Caco-2 (cell line): ENCODE measurements around the gene SLIT3. TPM values are rescaled to one million over a fixed set of nuclear protein-coding genes. Genes with fewer than 3 reads are reported as not detected.

Experiments used
- BruUV-seq: library from RNA; stranded (reverse); fragments of 400-500 nt; replicated peaks from 2 replicates; lab custom pipeline; 2021; lab: Mats Ljungman, UMichigan
- CTCF ChIA-PET: fragments of 300-600 bp; sonication (Branson Sonifier 250); formaldehyde crosslinking; loops from one replicate; lab custom pipeline; 2022; ENCODE audit warnings: antibody characterized with exemption; lab: Charles Lee
- POLR2A ChIA-PET: fragments of 300-600 bp; sonication (Branson Sonifier 250); formaldehyde crosslinking; loops from one replicate; lab custom pipeline; 2022; ENCODE audit warnings: antibody characterized with exemption; lab: Charles Lee
- DNase-seq, 2 experiments: peaks; one replicate each; pipeline versions ENCODE4 v3.0.0 to v3.0.0-alpha.2; 2020 to 2022
- H3K27me3 ChIP-seq: replicated peaks from 2 replicates; pipeline ENCODE4 v1.6.0; 2011; ENCODE audit warnings: low read length; ENCODE audit not compliant: control insufficient read depth, insufficient read depth
- H3K36me3 ChIP-seq: 2 replicates; pipeline ENCODE4 v1.5.1; 2011; ENCODE audit warnings: low read length; ENCODE audit not compliant: control insufficient read depth, insufficient read depth
- H3K4me1 ChIP-seq: fragments of 250-450 bp; sonication (Bioruptor Pico); 2 replicates; pipeline ENCODE4 v1.5.1; 2020; ENCODE audit warnings: mild to moderate bottlenecking
- H3K4me3 ChIP-seq: 2 replicates; pipeline ENCODE4 v1.5.1; 2011; ENCODE audit warnings: low read depth, mild to moderate bottlenecking, control low read depth, low read length
- H3K9me3 ChIP-seq: fragments of 250-450 bp; sonication (Bioruptor Pico); 2 replicates; pipeline ENCODE4 v1.5.1; 2020; ENCODE audit warnings: mild to moderate bottlenecking, moderate library complexity
- H3K27ac Mint-ChIP-seq: one replicate; pipeline ENCODE4 v1.8.0; 2022; ENCODE audit warnings: mixed read lengths; ENCODE audit not compliant: unreplicated experiment
- H3K27me3 Mint-ChIP-seq: one replicate; pipeline ENCODE4 v1.8.0; 2022; ENCODE audit warnings: mixed read lengths; ENCODE audit not compliant: insufficient read depth, unreplicated experiment
- H3K36me3 Mint-ChIP-seq: one replicate; pipeline ENCODE4 v1.8.0; 2022; ENCODE audit warnings: mild to moderate bottlenecking, mixed read lengths; ENCODE audit not compliant: insufficient read depth, unreplicated experiment
- H3K4me1 Mint-ChIP-seq: one replicate; pipeline ENCODE4 v1.8.0; 2022; ENCODE audit warnings: low read depth, mixed read lengths; ENCODE audit not compliant: unreplicated experiment
- H3K4me3 Mint-ChIP-seq: one replicate; pipeline ENCODE4 v1.8.0; 2022; ENCODE audit warnings: mild to moderate bottlenecking, moderate library complexity, mixed read lengths; ENCODE audit not compliant: unreplicated experiment
- H3K9me3 Mint-ChIP-seq: one replicate; pipeline ENCODE4 v1.8.0; 2022; ENCODE audit warnings: mixed read lengths; ENCODE audit not compliant: unreplicated experiment
- CTCF ChIP-seq, 2 experiments: fragments of 200-600 bp in 1 of 2; IDR thresholded peaks; 1 replicate in 1 of 2; 2 replicates in 1 of 2; pipeline versions ENCODE4 v1.5.1 to v1.8.0; 2011 to 2022; ENCODE audit warnings: antibody characterized with exemption in 1 of 2, control low read depth in 1 of 2, inconsistent platforms in 1 of 2, low read depth in 1 of 2, low read length in 1 of 2, mild to moderate bottlenecking in 1 of 2, moderate library complexity in 1 of 2; ENCODE audit not compliant: insufficient read depth in 1 of 2, severe bottlenecking in 1 of 2, unreplicated experiment in 1 of 2
- intact Hi-C: fragments of 100-400 bp; cut with micrococcal nuclease; formaldehyde crosslinking; loops from one replicate; pipeline ENCODE4 v1.10.0; 2022; ENCODE audit not compliant: unreplicated experiment
- total RNA-seq: library from RNA; stranded (reverse); gene quantifications from 2 replicates; pipeline ENCODE4 v1.2.3, GENCODE V29; 2022

SLIT3 gene
- total RNA-seq, 1 experiment from 2014 or later: 2.1 TPM

- Mint-ChIP-seq H3K36me3 (no peaks in the 10 kb centered on the region), H3K4me3 (no peak overlapping the region), H3K9me3 (peaks cover 22% of the 10 kb centered on the region), H3K27me3 (no peaks in the 10 kb centered on the region), H3K4me1 (peaks cover 17% of the 10 kb centered on the region), H3K27ac (no peak overlapping the region)
- ChIA-PET POLR2A (no interaction called here), CTCF (no interaction called here)
- intact Hi-C loops: no loop called here
- Histone ChIP-seq H3K27me3 (no peaks in the 10 kb centered on the region), H3K4me3 (no peak overlapping the region), H3K36me3 (no peaks in the 10 kb centered on the region), H3K9me3 (no peaks in the 10 kb centered on the region), H3K4me1 (peaks cover 17% of the 10 kb centered on the region)
- DNase-seq: no peak
- TF ChIP-seq CTCF (IDR thresholded peaks at IDR 0.05; ENCODE audit: insufficient read depth in 1 of 2, low read depth in 1 of 2, low read length in 1 of 2, severe bottlenecking in 1 of 2, unreplicated experiment in 1 of 2): no peak
- no TSS peak for BruUV-seq
These were observed 46.8 kb upstream of the SLIT3 start for GRCh38 chr5:169347786-169348185.

- no TSS peak for BruUV-seq
- Mint-ChIP-seq H3K36me3 (no peaks in the 10 kb centered on the region), H3K9me3 (peaks cover 7% of the 10 kb centered on the region), H3K4me3 (no peak overlapping the region), H3K27me3 (no peaks in the 10 kb centered on the region), H3K4me1 (peaks cover 2% of the 10 kb centered on the region), H3K27ac (no peak overlapping the region)
- intact Hi-C loops: no loop called here
- TF ChIP-seq CTCF (IDR thresholded peaks at IDR 0.05; ENCODE audit: insufficient read depth in 1 of 2, low read depth in 1 of 2, low read length in 1 of 2, severe bottlenecking in 1 of 2, unreplicated experiment in 1 of 2): no peak
- ChIA-PET POLR2A (no interaction called here), CTCF (no interaction called here)
- H3K4me3 ChIP-seq: no peak overlapping the region
- DNase-seq: no peak
- no peaks in the 10 kb centered on the region for H3K27me3 ChIP-seq
- no peaks in the 10 kb centered on the region for H3K36me3 ChIP-seq
- no peaks in the 10 kb centered on the region for H3K9me3 ChIP-seq
- H3K4me1 ChIP-seq: peaks cover under 1% of the 10 kb centered on the region; the same call in 1 of the 2 replicates
These were observed 43.7 kb upstream of the SLIT3 start for GRCh38 chr5:169344629-169345028.

- DNase-seq: no peak
- no peaks in the 10 kb centered on the region for H3K27me3 ChIP-seq
- no peaks in the 10 kb centered on the region for H3K4me1 ChIP-seq
- ChIA-PET POLR2A (no interaction called here), CTCF (no interaction called here)
- no peaks in the 10 kb centered on the region for H3K36me3 ChIP-seq
- Mint-ChIP-seq H3K36me3 (no peaks in the 10 kb centered on the region), H3K9me3 (no peaks in the 10 kb centered on the region), H3K27ac (no peak overlapping the region), H3K4me1 (no peaks in the 10 kb centered on the region), H3K27me3 (no peaks in the 10 kb centered on the region), H3K4me3 (no peak overlapping the region)
- no peak for TF ChIP-seq CTCF (IDR thresholded peaks at IDR 0.05; ENCODE audit: insufficient read depth in 1 of 2, low read depth in 1 of 2, low read length in 1 of 2, severe bottlenecking in 1 of 2, unreplicated experiment in 1 of 2)
- no peak overlapping the region for H3K4me3 ChIP-seq
- no peaks in the 10 kb centered on the region for H3K9me3 ChIP-seq
- intact Hi-C loops: no loop called here
- no TSS peak for BruUV-seq
These were observed 42.8 kb upstream of the SLIT3 start for GRCh38 chr5:169343766-169344165.
